GM10248 (cell line): Measurements from ENCODE around the gene FBXW8.

ENCODE experiments used
- CTCF ChIA-PET: fragments of 300-600 bp; sonication (Branson Sonifier 250); formaldehyde crosslinking; extraction: SDS; loops from one replicate; lab custom pipeline; 2021; ENCODE audit warnings: antibody characterized with exemption; lab: Yijun Ruan, JAX
- POLR2A ChIA-PET: fragments of 350-650 bp; sonication (Branson Sonifier 250); formaldehyde crosslinking; extraction: SDS; loops from one replicate; lab custom pipeline; 2020; ENCODE audit warnings: antibody characterized with exemption; lab: Yijun Ruan, JAX
- DNase-seq: peaks from one replicate; pipeline ENCODE4 v3.0.0; 2012; ENCODE audit errors: extremely low spot score
- TF ChIP-seq, protein P1 (sequence below): IDR thresholded peaks from 2 replicates; pipeline ENCODE4 v1.5.1; 2012; ENCODE audit warnings: mild to moderate bottlenecking, low read depth; ENCODE audit errors: extremely low read depth, missing control alignments, control extremely low read depth

The FBXW8 gene

DNA sequence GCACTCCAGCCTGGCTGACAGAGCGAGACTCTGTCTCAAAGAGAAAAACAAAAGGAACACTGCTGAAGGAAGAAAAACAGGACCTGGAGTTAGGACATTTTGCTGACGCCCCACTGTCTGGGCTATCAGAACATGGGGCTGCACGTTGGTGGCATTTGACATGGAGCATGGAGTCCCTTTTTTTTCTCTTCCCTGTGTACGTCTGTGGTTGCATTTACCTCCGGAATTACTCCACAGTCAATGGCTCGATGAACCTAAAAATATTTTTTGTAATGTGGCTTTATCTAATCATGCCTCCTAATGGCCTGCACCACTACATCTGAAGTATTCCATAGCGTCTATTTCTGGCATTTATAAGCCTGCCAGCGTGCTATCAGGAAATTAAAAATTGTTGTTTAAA lies 157.7 kb downstream of the FBXW8 start:
- TF ChIP-seq, protein P1, sequence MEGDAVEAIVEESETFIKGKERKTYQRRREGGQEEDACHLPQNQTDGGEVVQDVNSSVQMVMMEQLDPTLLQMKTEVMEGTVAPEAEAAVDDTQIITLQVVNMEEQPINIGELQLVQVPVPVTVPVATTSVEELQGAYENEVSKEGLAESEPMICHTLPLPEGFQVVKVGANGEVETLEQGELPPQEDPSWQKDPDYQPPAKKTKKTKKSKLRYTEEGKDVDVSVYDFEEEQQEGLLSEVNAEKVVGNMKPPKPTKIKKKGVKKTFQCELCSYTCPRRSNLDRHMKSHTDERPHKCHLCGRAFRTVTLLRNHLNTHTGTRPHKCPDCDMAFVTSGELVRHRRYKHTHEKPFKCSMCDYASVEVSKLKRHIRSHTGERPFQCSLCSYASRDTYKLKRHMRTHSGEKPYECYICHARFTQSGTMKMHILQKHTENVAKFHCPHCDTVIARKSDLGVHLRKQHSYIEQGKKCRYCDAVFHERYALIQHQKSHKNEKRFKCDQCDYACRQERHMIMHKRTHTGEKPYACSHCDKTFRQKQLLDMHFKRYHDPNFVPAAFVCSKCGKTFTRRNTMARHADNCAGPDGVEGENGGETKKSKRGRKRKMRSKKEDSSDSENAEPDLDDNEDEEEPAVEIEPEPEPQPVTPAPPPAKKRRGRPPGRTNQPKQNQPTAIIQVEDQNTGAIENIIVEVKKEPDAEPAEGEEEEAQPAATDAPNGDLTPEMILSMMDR = no peak
- ChIA-PET POLR2A (no interaction called here), CTCF (no interaction called here)
- DNase-seq = no peak

DNA sequence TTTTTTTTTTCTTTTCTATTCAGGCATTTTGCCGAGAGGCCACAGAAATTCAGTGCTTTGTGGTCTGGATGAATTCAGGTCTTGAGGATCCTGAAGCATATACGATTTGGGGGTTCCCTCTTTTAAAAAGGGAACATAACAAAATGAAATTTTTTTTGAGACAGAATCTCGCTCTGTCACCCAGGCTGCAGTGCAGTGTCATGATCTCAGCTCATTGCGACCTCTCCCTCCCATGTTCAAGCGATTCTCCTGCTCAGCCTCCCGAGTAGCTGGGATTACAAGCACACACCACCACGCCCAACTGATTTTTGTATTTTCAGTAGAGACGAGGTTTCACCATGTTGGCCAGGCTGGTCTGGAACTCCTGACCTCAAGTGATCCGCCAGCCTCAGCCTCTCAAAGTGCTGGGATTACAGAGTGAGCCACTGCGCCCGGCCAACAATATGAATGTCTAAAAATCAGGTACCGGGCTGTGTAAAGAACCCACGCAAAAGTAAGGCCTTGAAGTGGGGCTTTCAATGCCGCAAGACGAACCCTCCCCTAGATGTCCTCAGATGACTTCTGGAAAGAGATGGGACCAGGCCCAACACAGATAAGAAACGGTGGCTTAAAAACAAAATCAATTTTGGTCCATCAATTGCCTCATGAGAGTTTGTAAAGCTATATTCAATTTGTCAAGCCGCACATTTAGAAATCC lies 158.5 kb downstream of the FBXW8 start:
- DNase-seq = no peak
- TF ChIP-seq, protein P1 = no peak
- POLR2A ChIA-PET = no interaction called here
- CTCF ChIA-PET = interaction anchor here (3.6 kb wide), 1 partner anchor 9 kb away, joined by 10 read pairs; no protein-coding TSS in a partner anchor

DNA sequence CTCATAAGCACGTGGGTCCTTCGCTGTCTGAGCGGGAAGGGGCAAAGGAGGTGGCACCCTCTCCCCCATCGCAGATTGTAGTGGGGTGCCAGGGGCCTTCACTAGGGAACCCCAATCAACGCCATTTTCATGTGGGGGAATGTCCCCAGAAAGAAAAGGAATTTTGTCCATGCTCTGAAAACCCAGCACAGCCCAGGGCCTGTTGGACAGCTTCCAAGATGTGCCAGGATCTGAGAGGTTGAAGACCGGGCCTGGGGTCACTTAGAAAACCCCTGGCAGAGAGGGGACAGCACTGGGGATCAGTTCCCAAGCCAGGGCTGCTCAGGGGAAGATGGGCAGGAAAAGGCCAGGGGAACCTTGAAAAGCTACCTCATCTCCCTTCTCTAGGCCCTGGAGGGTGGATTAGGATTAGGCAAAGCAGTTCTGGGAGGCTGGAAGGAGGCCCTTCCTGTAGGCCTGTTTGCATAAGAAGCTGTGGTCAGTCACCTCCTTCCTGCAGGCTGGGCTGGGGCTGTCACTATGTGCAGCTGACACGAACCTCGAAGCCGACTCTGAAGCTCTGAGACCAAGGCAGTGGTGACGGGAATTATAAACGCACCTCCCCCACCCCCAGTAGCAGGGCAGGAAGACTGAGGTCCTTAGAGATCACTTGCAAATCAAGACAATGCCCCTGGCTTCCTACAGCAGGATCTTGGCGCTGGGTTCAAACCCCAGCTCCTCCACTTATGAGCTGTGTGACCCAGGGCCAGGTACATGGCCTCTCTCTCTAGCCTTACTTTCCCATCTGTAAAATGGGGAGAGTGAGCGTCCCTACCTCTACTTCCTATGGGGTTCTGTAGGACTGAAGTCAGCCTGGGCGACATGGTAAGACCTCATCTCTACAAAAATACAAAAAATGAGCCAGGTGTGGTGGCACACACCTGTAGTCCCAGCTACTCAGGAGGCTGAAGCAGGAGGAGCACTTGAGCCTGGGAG lies 159.5 kb downstream of the FBXW8 start:
- TF ChIP-seq, protein P1 = no peak
- ChIA-PET CTCF (interaction anchor here (1.3 to 3.6 kb wide), 2 partner anchors 10 to 50 kb away, joined by 4 to 10 read pairs; no protein-coding TSS in a partner anchor), POLR2A (no interaction called here)
- DNase-seq = no peak

DNA sequence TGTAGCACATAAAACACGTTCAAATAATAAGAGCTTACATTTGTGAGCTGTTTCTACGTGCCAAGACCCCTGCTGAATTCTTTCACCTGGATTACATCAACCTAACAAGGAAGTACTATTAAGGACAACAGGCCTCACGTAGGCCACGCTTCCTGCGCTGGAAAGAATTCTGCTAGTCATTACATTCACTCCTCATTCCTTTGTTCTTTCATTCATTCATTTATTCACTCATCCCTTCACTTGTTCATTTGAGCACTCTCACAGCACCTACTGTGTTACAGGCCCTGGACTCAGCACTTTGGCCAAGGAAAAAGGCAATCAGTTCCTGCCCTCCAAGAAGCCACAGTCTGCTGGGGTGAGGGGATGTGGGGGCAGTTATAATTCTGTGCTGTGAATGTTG lies 160.3 kb downstream of the FBXW8 start:
- TF ChIP-seq, protein P1 = no peak
- no peak for DNase-seq
- POLR2A ChIA-PET = no interaction called here
- CTCF ChIA-PET = interaction anchor here (1.3 to 3.6 kb wide), 2 partner anchors 11 to 49 kb away, joined by 4 to 10 read pairs; no protein-coding TSS in a partner anchor

DNA sequence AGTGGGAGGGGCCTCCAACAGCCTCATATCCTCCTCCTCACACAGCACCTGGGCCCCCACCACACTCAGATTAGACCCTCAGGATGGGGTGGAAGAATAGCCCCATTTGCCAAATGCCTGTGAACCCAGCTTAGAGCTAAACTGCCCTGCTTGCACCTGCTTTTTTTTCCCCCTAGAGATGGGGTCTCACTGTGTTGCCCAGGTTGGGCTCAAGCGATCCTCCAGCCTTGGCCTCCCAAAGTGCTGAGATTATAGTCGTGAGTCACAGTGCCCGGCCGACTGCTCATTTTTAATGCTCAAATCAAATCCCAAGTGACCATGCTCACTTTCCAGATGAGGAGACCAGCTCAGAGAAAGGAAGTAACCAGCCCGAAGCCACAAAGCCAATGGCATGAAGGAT lies 161.4 kb downstream of the FBXW8 start:
- ChIA-PET POLR2A (no interaction called here), CTCF (interaction anchor here (0.7 to 3.6 kb wide), 3 partner anchors 9 to 48 kb away, joined by 3 to 10 read pairs (median 6); no protein-coding TSS in a partner anchor)

More for the DNA sequence above, 161.4 kb downstream of the FBXW8 start:
- TF ChIP-seq, protein P1 = no peak
- no peak for DNase-seq
